ENCODE results near the gene DNTT. TPM values are rescaled to one million over a fixed set of nuclear protein-coding genes. Genes with fewer than 3 reads are reported as not detected.

Gene DNTT
- total RNA-seq, 4 donors from 2014 or later, result not detected

DNA sequence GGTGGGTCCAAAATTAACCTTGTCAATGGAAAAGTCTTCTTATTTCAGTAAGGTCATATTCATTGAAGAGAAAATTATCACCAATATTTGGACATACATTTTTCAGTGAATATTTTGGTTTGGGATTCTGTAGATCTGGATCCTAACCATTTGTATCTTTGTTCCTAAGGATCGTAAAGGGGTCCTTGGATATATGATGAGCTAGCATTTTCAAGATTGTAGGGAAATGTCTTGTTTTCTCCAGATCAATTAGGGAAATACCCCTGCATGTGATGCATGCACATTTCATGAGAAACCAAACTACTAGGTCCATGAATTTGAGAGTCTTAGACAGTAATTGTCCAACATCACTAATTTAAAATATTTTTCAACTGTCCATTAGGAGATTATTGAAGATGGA is 18.0 kb downstream of the DNTT start:
- no peak overlapping the region for H3K27ac ChIP-seq
- TF ChIP-seq POLR2A (IDR thresholded peaks at IDR 0.05), result no peak
- TF ChIP-seq, protein P1, sequence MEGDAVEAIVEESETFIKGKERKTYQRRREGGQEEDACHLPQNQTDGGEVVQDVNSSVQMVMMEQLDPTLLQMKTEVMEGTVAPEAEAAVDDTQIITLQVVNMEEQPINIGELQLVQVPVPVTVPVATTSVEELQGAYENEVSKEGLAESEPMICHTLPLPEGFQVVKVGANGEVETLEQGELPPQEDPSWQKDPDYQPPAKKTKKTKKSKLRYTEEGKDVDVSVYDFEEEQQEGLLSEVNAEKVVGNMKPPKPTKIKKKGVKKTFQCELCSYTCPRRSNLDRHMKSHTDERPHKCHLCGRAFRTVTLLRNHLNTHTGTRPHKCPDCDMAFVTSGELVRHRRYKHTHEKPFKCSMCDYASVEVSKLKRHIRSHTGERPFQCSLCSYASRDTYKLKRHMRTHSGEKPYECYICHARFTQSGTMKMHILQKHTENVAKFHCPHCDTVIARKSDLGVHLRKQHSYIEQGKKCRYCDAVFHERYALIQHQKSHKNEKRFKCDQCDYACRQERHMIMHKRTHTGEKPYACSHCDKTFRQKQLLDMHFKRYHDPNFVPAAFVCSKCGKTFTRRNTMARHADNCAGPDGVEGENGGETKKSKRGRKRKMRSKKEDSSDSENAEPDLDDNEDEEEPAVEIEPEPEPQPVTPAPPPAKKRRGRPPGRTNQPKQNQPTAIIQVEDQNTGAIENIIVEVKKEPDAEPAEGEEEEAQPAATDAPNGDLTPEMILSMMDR (IDR thresholded peaks at IDR 0.05), result no peak
- H3K4me1 ChIP-seq, result no peaks in the 10 kb centered on the region
- no peaks in the 10 kb centered on the region for H3K27me3 ChIP-seq
- DNase-seq, result no peak
- no peaks in the 10 kb centered on the region for H3K9me3 ChIP-seq
- H3K36me3 ChIP-seq, result no peaks in the 10 kb centered on the region
- H3K4me3 ChIP-seq, result no peak overlapping the region

DNA sequence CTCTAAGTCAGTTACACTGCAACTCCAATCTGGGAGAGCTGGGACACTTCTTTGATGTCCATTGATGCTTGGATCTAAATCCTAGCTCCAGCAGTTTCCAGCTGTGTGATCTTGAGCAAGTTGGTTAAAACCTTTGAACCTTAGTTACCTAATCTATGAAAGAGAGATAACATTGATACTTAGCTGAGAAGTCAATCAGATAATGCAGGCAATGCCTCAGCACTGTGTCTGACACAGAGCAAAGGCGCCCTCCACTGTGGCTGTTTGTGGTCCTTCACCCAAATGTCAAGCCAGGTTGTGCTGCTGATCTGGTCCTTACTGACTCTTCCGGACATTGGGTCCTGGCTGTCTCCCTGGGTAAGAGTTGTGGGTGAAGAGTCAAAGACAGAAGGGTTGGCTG is 20.2 kb downstream of the DNTT start:
- no peaks in the 10 kb centered on the region for H3K4me1 ChIP-seq
- H3K9me3 ChIP-seq, result no peaks in the 10 kb centered on the region
- no peak for DNase-seq
- H3K4me3 ChIP-seq, result no peak overlapping the region
- TF ChIP-seq POLR2A (IDR thresholded peaks at IDR 0.05), result no peak
- TF ChIP-seq, protein P1 (IDR thresholded peaks at IDR 0.05), result peak in 2 of 6 experiments; percentile 15 to 21
- no peaks in the 10 kb centered on the region for H3K27me3 ChIP-seq
- no peak overlapping the region for H3K27ac ChIP-seq
- no peaks in the 10 kb centered on the region for H3K36me3 ChIP-seq

DNA sequence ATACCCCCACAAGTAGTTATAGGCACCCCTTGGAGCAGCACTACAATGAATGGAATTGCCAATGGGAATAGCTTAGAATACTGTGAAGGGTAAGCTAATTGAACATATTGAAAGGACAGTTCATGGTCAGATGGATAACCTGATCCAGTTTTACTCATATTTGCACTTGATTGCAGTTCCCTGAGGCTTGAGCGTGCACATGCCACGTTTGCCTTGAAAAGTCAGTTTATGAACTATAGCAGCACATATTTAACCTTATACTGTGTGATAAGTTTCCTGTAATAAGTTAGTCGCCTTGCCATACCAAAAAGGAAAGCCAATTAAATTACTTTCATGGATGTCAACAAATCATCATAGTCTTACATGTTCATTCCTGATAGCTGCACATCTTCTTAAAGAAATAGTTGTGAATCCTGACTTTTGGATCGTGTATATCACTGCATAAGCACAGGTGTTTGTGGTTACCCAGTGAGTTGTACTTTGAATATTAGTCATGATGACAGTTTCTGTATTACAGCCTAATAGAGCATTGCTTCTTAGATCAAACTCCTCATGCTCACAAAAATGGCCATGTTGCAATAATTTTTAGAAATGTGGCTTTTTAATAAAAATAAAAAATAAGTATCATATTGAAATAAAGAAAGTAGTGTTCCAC is 21.6 kb downstream of the DNTT start:
- TF ChIP-seq, protein P1 (IDR thresholded peaks at IDR 0.05), result no peak
- TF ChIP-seq POLR2A (IDR thresholded peaks at IDR 0.05), result no peak
- no peaks in the 10 kb centered on the region for H3K36me3 ChIP-seq
- no peak overlapping the region for H3K4me3 ChIP-seq
- no peaks in the 10 kb centered on the region for H3K27me3 ChIP-seq
- DNase-seq, result no peak
- no peaks in the 10 kb centered on the region for H3K4me1 ChIP-seq
- no peak overlapping the region for H3K27ac ChIP-seq
- no peaks in the 10 kb centered on the region for H3K9me3 ChIP-seq

DNA sequence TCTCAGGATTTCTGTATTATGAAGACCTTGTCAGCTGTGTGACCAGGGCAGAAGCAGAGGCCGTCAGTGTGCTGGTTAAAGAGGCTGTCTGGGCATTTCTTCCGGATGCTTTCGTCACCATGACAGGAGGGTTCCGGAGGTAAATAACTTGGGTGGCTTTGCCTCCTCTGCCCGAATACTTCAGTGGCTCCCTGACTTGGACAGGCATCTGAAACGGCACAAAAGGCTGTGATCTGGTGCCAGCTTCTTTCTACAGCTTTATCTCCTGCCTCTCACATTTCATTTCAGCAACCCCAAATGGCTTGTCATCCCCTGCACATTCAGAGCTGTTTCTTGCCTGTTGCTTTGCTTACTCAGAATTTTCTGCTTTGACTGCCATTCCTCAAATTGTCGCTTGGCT is 23.2 kb downstream of the DNTT start:
- TF ChIP-seq, protein P1 (IDR thresholded peaks at IDR 0.05), result no peak
- TF ChIP-seq POLR2A (IDR thresholded peaks at IDR 0.05), result no peak
- no peak for DNase-seq
- no peaks in the 10 kb centered on the region for H3K4me1 ChIP-seq
- no peak overlapping the region for H3K4me3 ChIP-seq
- no peaks in the 10 kb centered on the region for H3K27me3 ChIP-seq
- H3K36me3 ChIP-seq, result no peaks in the 10 kb centered on the region
- no peaks in the 10 kb centered on the region for H3K9me3 ChIP-seq
- no peak overlapping the region for H3K27ac ChIP-seq

DNA sequence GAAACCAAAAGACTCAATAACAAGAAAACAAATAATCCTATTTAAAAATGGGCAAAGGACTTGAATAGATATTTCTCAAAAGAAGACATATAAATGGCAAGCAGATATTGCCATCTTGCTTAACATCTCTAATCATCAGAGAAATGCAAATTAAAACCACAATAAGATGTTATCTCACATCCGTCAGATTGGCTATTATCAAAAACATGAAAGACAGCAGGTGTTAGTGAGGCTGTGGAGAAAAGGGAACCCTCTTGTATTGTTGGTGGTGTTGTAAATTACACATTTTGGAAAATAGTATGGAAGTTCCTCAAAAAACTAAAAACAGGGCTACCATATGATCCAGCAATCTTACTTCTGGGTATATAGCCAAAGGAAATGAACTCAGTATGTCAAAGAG is 28.9 kb downstream of the DNTT start:
- Histone ChIP-seq H3K36me3 (no peaks in the 10 kb centered on the region), H3K4me1 (no peaks in the 10 kb centered on the region), H3K27ac (no peak overlapping the region), H3K9me3 (no peaks in the 10 kb centered on the region), H3K4me3 (no peak overlapping the region), H3K27me3 (no peaks in the 10 kb centered on the region)
- no peak for TF ChIP-seq POLR2A (IDR thresholded peaks at IDR 0.05)
- TF ChIP-seq, protein P1 (IDR thresholded peaks at IDR 0.05), result no peak
- DNase-seq, result no peak

Measured in Peyer's patch (tissue), 4 donors.